ENCODE results near the gene PCYOX1L. TPM values are rescaled to one million over a fixed set of nuclear protein-coding genes. Genes with fewer than 3 reads are reported as not detected.

PCYOX1L gene
- total RNA-seq, 4 donors from 2014 or later = 2.6 to 6.1 (median 3.1) TPM

- TF ChIP-seq, protein P1, sequence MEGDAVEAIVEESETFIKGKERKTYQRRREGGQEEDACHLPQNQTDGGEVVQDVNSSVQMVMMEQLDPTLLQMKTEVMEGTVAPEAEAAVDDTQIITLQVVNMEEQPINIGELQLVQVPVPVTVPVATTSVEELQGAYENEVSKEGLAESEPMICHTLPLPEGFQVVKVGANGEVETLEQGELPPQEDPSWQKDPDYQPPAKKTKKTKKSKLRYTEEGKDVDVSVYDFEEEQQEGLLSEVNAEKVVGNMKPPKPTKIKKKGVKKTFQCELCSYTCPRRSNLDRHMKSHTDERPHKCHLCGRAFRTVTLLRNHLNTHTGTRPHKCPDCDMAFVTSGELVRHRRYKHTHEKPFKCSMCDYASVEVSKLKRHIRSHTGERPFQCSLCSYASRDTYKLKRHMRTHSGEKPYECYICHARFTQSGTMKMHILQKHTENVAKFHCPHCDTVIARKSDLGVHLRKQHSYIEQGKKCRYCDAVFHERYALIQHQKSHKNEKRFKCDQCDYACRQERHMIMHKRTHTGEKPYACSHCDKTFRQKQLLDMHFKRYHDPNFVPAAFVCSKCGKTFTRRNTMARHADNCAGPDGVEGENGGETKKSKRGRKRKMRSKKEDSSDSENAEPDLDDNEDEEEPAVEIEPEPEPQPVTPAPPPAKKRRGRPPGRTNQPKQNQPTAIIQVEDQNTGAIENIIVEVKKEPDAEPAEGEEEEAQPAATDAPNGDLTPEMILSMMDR (IDR thresholded peaks at IDR 0.05; ENCODE audit: low read depth) = no peak
Observed at GRCh38 chr5:149349382-149349781, 8.5 kb upstream of the PCYOX1L start.

DNA sequence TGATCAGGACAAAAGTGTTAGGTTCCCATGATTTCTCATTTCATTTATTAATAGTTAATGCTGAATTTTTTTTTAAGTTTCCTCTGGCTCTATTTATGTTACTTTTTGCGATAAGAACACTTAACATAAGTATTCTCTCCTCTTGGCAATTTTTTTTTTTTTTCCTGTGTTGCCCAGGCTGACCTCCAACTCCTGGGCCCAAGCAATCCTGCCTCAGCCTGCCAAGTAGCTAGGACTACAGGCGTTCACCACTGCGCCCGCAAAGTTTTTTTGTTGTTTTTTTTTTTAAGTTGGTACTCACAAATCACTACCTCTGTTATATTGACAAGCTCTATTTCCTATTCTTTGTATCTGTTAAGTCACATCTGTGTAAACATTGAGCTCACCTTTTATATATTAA, 5.7 kb upstream of the PCYOX1L start:
- TF ChIP-seq, protein P1 (IDR thresholded peaks at IDR 0.05; ENCODE audit: low read depth) = no peak

DNA sequence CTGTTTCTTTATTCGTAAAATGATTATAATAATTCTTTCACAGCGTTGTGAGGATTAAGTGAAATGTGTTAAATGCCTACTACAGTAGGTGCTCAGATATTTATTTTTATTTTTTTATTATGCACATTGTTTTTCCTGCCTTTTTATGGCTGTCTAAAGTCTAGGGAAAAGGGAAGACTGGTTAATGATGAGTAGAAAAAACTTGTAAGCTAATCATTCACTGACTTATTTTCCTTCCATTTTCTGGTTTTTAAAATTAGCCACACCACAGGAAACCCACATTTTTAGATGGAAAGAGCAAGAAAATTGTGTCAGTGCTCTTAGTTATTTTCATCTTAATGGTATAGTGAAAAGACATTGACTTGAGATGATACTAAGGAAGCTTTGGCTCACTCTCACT, 3.9 kb upstream of the PCYOX1L start:
- TF ChIP-seq, protein P1 (IDR thresholded peaks at IDR 0.05; ENCODE audit: low read depth) = no peak

DNA sequence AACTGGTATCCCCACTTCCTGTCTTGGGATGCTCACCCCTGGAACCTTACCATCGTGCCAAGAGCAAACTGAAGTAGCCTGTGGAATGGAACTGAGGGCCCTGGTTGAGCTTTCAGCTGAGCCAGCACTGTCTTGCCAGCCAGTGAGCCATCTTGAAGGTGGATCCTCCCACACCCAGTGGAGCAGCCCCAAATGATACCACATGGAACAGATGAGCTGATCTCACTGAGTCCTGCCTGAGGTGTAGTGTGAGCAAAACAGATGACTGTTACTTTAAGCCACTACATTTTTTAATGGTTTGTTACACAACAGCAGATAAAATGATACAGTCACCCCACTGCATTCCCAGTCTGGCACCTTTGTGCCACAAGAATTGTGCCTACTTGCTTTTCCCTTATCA, 2.2 kb upstream of the PCYOX1L start:
- TF ChIP-seq, protein P1 (IDR thresholded peaks at IDR 0.05; ENCODE audit: low read depth) = no peak

GRCh38 chr5:149356391-149356790, 1.5 kb upstream of the PCYOX1L start:
- TF ChIP-seq, protein P1 (IDR thresholded peaks at IDR 0.05; ENCODE audit: low read depth) = no peak

GRCh38 chr5:149358294-149358651, 427 bp downstream of the PCYOX1L start:
- TF ChIP-seq, protein P1 (IDR thresholded peaks at IDR 0.05; ENCODE audit: low read depth) = no peak

DNA sequence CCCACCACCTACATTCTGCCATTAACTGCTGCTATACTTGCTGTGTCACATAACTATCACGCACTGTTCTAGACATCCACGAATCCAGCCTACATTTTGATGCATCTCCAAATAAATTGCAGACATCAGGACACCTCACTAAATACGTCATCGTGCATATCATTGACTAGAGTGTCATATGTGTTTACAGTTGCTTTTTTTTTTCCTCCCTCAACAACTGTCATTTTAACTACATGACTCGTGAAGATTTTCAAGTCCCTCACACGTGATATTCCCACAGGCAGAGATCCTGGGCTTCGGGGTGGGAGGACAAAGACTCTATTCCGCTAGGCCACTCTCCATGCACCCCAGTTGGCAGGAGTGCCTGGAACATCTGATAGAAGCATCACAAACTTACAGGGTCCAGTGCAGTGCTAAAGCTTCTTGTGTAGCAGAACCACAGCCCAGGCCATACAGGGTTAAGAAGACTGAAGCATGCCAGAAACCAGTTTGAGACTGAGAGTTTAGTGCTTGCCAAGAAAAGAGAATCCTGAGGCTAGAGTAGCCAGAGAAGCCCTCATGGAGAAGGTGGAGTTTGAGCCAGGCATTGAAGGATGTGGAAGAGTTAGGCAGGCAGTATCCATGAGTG, 1.1 kb downstream of the PCYOX1L start:
- TF ChIP-seq, protein P1 (IDR thresholded peaks at IDR 0.05; ENCODE audit: low read depth) = no peak
